ENCODE data around the gene PRKACA.

Gene PRKACA

GRCh38 chr19:14089412-14089661, 28.2 kb downstream of the PRKACA start:
- Mint-ChIP-seq H3K4me1 (peaks cover 20% of the 10 kb centered on the region), H3K27ac (peak overlapping the region; percentile 58 to 89 (median 78)), H3K4me3 (peak overlapping the region; percentile 85 to 89 (median 87)), H3K27me3 (ENCODE audit: low read depth) (no peaks in the 10 kb centered on the region), H3K9me3 (peaks cover 7% of the 10 kb centered on the region), H3K36me3 (ENCODE audit: low read depth) (peaks cover 37% of the 10 kb centered on the region)
- TF ChIP-seq, protein P1, sequence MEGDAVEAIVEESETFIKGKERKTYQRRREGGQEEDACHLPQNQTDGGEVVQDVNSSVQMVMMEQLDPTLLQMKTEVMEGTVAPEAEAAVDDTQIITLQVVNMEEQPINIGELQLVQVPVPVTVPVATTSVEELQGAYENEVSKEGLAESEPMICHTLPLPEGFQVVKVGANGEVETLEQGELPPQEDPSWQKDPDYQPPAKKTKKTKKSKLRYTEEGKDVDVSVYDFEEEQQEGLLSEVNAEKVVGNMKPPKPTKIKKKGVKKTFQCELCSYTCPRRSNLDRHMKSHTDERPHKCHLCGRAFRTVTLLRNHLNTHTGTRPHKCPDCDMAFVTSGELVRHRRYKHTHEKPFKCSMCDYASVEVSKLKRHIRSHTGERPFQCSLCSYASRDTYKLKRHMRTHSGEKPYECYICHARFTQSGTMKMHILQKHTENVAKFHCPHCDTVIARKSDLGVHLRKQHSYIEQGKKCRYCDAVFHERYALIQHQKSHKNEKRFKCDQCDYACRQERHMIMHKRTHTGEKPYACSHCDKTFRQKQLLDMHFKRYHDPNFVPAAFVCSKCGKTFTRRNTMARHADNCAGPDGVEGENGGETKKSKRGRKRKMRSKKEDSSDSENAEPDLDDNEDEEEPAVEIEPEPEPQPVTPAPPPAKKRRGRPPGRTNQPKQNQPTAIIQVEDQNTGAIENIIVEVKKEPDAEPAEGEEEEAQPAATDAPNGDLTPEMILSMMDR (IDR thresholded peaks at IDR 0.05; ENCODE audit: unreplicated experiment in 3 of 3) = peak; percentile 18 to 34 (median 28)

DNA sequence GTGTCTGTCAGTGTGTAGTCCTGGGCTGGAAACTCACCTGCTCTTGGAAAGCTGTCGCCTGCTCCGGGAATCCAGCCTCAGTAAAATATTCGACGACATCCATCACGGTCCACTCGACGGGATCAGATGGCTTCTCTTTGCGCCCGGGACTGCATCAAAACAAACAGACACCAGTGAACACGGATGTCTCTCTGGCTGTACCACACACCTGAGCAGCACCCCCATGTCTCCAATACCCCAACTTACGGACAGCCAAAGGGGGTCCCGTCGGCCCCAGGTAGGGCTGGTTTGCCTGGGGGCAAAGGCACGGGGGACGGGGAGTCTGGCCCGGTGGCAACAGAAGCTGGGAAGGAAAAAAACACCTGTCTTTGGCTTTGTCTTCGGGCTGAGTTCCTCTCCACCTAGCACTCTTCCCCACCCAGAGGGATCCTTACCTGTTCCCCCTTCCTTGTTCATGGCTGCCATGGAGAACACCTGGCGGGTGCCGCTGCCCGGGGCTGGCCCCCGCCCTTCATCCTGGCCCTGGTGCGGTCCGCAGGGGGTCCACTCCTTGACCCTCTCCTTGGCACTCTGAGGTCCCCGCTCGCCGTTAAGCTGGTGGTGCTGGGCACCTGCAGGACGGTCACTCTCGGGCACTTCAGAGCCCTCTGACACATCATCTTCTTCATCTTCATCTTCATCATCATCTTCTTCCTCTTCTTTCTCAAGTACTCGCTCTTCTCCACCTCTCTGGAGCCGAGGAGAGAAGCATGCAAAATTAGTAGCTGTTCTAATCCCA, 28.7 kb downstream of the PRKACA start:
- TF ChIP-seq, protein P1 (IDR thresholded peaks at IDR 0.05; ENCODE audit: unreplicated experiment in 3 of 3) = no peak
- H3K9me3 Mint-ChIP-seq = peaks cover 7% of the 10 kb centered on the region

GRCh38 chr19:14086098-14086497, 31.5 kb downstream of the PRKACA start:
- Mint-ChIP-seq H3K4me3 (peak overlapping the region in 2 of 3 experiments; percentile 55 to 66), H3K27me3 (ENCODE audit: low read depth) (no peaks in the 10 kb centered on the region), H3K36me3 (ENCODE audit: low read depth) (peaks cover 24% of the 10 kb centered on the region), H3K4me1 (peaks cover 28% of the 10 kb centered on the region), H3K27ac (no peak overlapping the region), H3K9me3 (no peaks in the 10 kb centered on the region)
- TF ChIP-seq, protein P1 (IDR thresholded peaks at IDR 0.05; ENCODE audit: unreplicated experiment in 3 of 3) = no peak

More for the DNA sequence above, 28.7 kb downstream of the PRKACA start:
- Mint-ChIP-seq H3K4me1 (peaks cover 20% of the 10 kb centered on the region), H3K4me3 (peak overlapping the region; percentile 85 to 89 (median 87)), H3K27me3 (ENCODE audit: low read depth) (no peaks in the 10 kb centered on the region), H3K36me3 (ENCODE audit: low read depth) (peaks cover 33% of the 10 kb centered on the region), H3K27ac (peak overlapping the region; percentile 58 to 89 (median 78))

- no peaks in the 10 kb centered on the region for H3K27me3 Mint-ChIP-seq (ENCODE audit: low read depth)
- TF ChIP-seq, protein P1 (IDR thresholded peaks at IDR 0.05; ENCODE audit: unreplicated experiment in 3 of 3) = no peak
- peak within 1 kb of the TSS in 1 of 3 experiments; percentile 57 for H3K27ac Mint-ChIP-seq
- peak within 1 kb of the TSS; percentile 53 to 73 (median 68) for H3K4me3 Mint-ChIP-seq
- peaks cover 24% of the 10 kb centered on the region for H3K36me3 Mint-ChIP-seq (ENCODE audit: low read depth)
- peaks cover 30% of the 10 kb centered on the region for H3K4me1 Mint-ChIP-seq
- no peaks in the 10 kb centered on the region for H3K9me3 Mint-ChIP-seq
Measured at GRCh38 chr19:14085309-14085995, 32.1 kb downstream of the PRKACA start, which contains the start of gene C19orf67. C19orf67 (minus strand) TSS chr19:14085783; CDS start chr19:14085627, 156 bp downstream.

DNA sequence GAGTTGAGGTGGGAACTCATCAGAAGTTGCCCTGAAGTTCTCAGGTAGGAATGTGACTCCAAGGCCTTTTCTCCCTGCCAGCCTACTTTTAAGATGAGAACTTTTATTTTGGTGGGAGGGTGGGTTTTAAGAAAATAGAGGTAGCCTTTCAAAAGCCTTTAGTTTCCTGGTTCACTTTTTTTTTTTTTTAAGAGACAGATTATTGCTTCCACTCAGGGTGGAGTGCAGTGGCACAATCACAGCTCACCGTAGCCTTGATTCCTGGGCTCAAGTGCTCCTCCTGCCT, 34.9 kb downstream of the PRKACA start:
- TF ChIP-seq, protein P1 (IDR thresholded peaks at IDR 0.05; ENCODE audit: unreplicated experiment in 3 of 3) = no peak
- Mint-ChIP-seq H3K36me3 (ENCODE audit: low read depth) (peaks cover 8% of the 10 kb centered on the region), H3K4me3 (peak overlapping the region; percentile 94 to 97 (median 96)), H3K27me3 (ENCODE audit: low read depth) (no peaks in the 10 kb centered on the region), H3K27ac (peak overlapping the region in 1 of 3 experiments; percentile 93), H3K9me3 (no peaks in the 10 kb centered on the region), H3K4me1 (peaks cover 25% of the 10 kb centered on the region)
